ENCODE data around the gene CD164. TPM values are rescaled to one million over a fixed set of nuclear protein-coding genes. Genes with fewer than 3 reads are reported as not detected.

Gene CD164
- 97.2 to 111 TPM (median 109 TPM) in 5 replicates for total RNA-seq (2022; extraction: Qiagen RNA extraction; ENCODE audit: low read depth)

DNA sequence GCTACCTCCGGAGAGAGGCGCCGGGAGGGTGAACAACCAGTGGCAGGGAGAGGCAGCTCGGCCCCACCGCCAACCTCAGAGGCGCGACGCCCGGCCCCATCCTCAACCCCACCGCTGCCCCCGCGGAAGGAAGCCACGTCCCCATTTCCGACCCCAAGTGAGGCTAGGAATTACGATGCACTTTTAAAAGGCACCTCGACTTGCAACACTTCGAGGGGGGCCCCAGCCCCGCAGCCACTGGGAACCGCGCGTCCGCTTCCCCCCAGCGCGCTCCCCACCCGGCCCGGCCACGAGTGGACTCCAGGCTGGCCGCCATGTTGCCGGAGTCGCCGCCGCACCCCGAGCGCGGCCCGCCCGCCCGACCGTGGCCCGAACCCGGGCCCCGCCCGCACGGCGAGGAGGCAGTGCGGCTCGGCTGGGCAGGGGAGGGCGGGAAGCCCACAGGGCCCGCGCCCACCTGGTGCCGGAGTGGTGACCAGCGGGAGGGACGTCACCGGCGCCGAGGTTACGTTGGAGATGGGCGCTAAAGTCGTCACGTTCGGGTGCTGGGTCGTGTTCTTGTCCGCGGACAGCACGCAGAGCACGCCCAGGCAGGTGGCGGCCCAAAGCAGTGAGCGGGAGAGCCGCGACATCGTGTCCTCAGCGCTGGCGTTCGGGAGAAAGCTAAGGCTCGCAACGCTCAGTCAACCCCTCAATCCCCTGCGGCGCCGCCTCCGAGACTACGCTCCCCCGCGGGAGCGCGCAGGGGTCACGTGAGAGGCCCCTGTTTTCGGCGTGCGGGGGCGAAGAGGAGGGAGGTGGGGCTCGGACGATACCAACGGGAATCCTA lies at the start of gene CD164:
Gene CD164 (minus strand): TSS at position 721 of the 829 bp plus-strand sequence. CDS start 89 bp downstream, at position 632.

Other genes starting within 250 kb of the CD164 start
- 1.8 to 2.7 TPM (median 2.3 TPM) in 5 replicates for gene PPIL6, start 58.2 kb upstream of the CD164 start, total RNA-seq (2022; extraction: Qiagen RNA extraction; ENCODE audit: low read depth)
- 10.5 to 16.0 TPM (median 15.1 TPM) in 5 replicates for gene SMPD2, start 58.3 kb upstream of the CD164 start, total RNA-seq (2022; extraction: Qiagen RNA extraction; ENCODE audit: low read depth)
- gene MICAL1, start 73.3 kb upstream of the CD164 start, total RNA-seq (2022; extraction: Qiagen RNA extraction; ENCODE audit: low read depth): 9.9 to 15.6 TPM (median 11.4 TPM) in 5 replicates
- gene ZBTB24, start 100.8 kb upstream of the CD164 start, total RNA-seq (2022; extraction: Qiagen RNA extraction; ENCODE audit: low read depth): 3.8 to 4.6 TPM (median 4.2 TPM) in 5 replicates